Measurements from ENCODE around the gene ACADS.

The ACADS gene

GRCh38 chr12:120708651-120709050 is 17.0 kb upstream of the ACADS start (continued):
- peak; percentile 27; the same call in 1 of the 2 replicates for TF ChIP-seq ZNF629 (tag by site-specific recombination; IDR thresholded peaks at IDR 0.05)
- no peak for TF ChIP-seq ZNF529 (tag by site-specific recombination; IDR thresholded peaks at IDR 0.05; ENCODE audit: insufficient replicate concordance)
- TF ChIP-seq AEBP2 (tag by site-specific recombination; IDR thresholded peaks at IDR 0.05; ENCODE audit: borderline replicate concordance), result no peak
- TF ChIP-seq ZNF776 (tag by site-specific recombination; IDR thresholded peaks at IDR 0.05; ENCODE audit: borderline replicate concordance), result no peak
- TF ChIP-seq ZFHX2 (tag by site-specific recombination; conservative IDR thresholded peaks at IDR 0.05), result no peak
- TF ChIP-seq ZNF692 (tag by site-specific recombination; IDR thresholded peaks at IDR 0.05), result no peak
- TF ChIP-seq ZBTB17 (tag by site-specific recombination; IDR thresholded peaks at IDR 0.05), result peak; percentile 82

- no peaks in the 10 kb centered on the region for H3K9me3 ChIP-seq (ENCODE audit: control insufficient read depth, insufficient read depth, low read depth, low read length)
- ChIA-PET POLR2A (interaction anchor here (1.1 to 2.2 kb wide), 5 partner anchors 12 to 129 kb away, joined by 3 to 9 read pairs (median 4); partner anchors contain the start of gene POP5), CTCF (interaction anchor here (0.6 to 6.2 kb wide), 5 partner anchors 62 to 983 kb away, joined by 4 to 42 read pairs (median 5); partner anchors contain the start of gene POP5)
- peaks cover 9 to 31% of the 10 kb centered on the region in 2 experiments; a peak in 2 of 3 replicates for H3K36me3 ChIP-seq (ENCODE audit: control insufficient read depth in 2 of 2, insufficient read depth in 1 of 2, low read length in 2 of 2)
- peak within 1 kb of the TSS; percentile 77 for H3K4me3 ChIP-seq (ENCODE audit: low read depth, low read length)
- H3K27ac ChIP-seq (ENCODE audit: extremely low read depth, low read depth, low read length), result peak within 1 kb of the TSS; percentile 91
- peaks cover 3% of the 10 kb centered on the region; the same call in 1 of the 2 replicates for H3K4me1 ChIP-seq (ENCODE audit: control insufficient read depth, insufficient read depth, low read length)
- TF ChIP-seq ZNF596 (tag by site-specific recombination; IDR thresholded peaks at IDR 0.05) (0 out of 2 replicates have a peak, but pooled peaks have one; percentile 6), IKZF3 (tag by site-specific recombination; IDR thresholded peaks at IDR 0.05) (peak; percentile 64; the same call in 1 of the 2 replicates), KLF9 (tag by site-specific recombination; IDR thresholded peaks at IDR 0.05; ENCODE audit: low read depth) (peak; percentile 54), PRDM10 (tag by site-specific recombination; IDR thresholded peaks at IDR 0.05) (peak; percentile 88), ZEB2 (tag by site-specific recombination; IDR thresholded peaks at IDR 0.05) (0 out of 2 replicates have a peak, but pooled peaks have one; percentile 18), YY1 (tag by site-specific recombination; IDR thresholded peaks at IDR 0.05) (peak; percentile 54; the same call in 1 of the 2 replicates), ZNF561 (tag by site-specific recombination; IDR thresholded peaks at IDR 0.05; ENCODE audit: borderline replicate concordance) (peak; percentile 30; the same call in 1 of the 2 replicates), SP2 (tag by site-specific recombination; IDR thresholded peaks at IDR 0.05) (peak; percentile 55), SP3 (tag by site-specific recombination; IDR thresholded peaks at IDR 0.05) (peak; percentile 79), ZNF549 (tag by site-specific recombination; IDR thresholded peaks at IDR 0.05) (no peak), ZNF660 (tag by site-specific recombination; IDR thresholded peaks at IDR 0.05) (0 out of 2 replicates have a peak, but pooled peaks have one; percentile 46), ZNF701 (tag by site-specific recombination; IDR thresholded peaks at IDR 0.05) (no peak), ZBTB17 (tag by site-specific recombination; IDR thresholded peaks at IDR 0.05) (peak; percentile 65; the same call in 1 of the 2 replicates), ZFHX2 (tag by site-specific recombination; conservative IDR thresholded peaks at IDR 0.05) (peak; percentile 47; the same call in 1 of the 2 replicates), EGR2 (tag by site-specific recombination; IDR thresholded peaks at IDR 0.05; ENCODE audit: low read depth) (0 out of 2 replicates have a peak, but pooled peaks have one; percentile 18), ZBTB26 (tag by site-specific recombination; optimal IDR thresholded peaks at IDR 0.05) (peak; percentile 67), ZNF335 (tag by site-specific recombination; conservative IDR thresholded peaks at IDR 0.05) (peak; percentile 42), PATZ1 (tag by site-specific recombination; IDR thresholded peaks at IDR 0.05) (peak; percentile 54), KLF10 (tag by site-specific recombination; IDR thresholded peaks at IDR 0.05) (peak; percentile 94), KLF8 (tag by site-specific recombination; IDR thresholded peaks at IDR 0.05) (peak; percentile 33; the same call in 1 of the 2 replicates)
Measured at GRCh38 chr12:120710031-120710804, 15.4 kb upstream of the ACADS start, which contains the start of gene UNC119B. TSS of gene UNC119B (plus strand) at chr12:120710458. CDS start at chr12:120710475, 17 bp downstream.

All from HEK293 (cell line).